Gastroesophageal sphincter (tissue), 3 donors: Measurements from ENCODE around the gene FURIN.

Experiments used
- POLR2A ChIP-seq, 2 donors: fragments of 450-650 bp; IDR thresholded peaks; one replicate each; pipeline ENCODE4 v1.6.1; 2017; ENCODE audit warnings: antibody characterized with exemption in 2 of 2, mild to moderate bottlenecking in 2 of 2, moderate library complexity in 1 of 2
- POLR2AphosphoS5 ChIP-seq: sonication (generic); formaldehyde crosslinking; IDR thresholded peaks from one replicate; pipeline ENCODE4 v1.6.1; 2017; ENCODE audit warnings: antibody characterized with exemption
- TF ChIP-seq, protein P1 (sequence below), 4 experiments: fragments of 200-600 bp in 2 of 4; fragments of 450-650 bp in 2 of 4; sonication (generic) in 1 of 4; IDR thresholded peaks; one replicate each; pipeline ENCODE4 v1.5.1; 2017 to 2019; ENCODE audit warnings: antibody characterized with exemption in 4 of 4, mild to moderate bottlenecking in 2 of 4, moderate library complexity in 2 of 4

DNA sequence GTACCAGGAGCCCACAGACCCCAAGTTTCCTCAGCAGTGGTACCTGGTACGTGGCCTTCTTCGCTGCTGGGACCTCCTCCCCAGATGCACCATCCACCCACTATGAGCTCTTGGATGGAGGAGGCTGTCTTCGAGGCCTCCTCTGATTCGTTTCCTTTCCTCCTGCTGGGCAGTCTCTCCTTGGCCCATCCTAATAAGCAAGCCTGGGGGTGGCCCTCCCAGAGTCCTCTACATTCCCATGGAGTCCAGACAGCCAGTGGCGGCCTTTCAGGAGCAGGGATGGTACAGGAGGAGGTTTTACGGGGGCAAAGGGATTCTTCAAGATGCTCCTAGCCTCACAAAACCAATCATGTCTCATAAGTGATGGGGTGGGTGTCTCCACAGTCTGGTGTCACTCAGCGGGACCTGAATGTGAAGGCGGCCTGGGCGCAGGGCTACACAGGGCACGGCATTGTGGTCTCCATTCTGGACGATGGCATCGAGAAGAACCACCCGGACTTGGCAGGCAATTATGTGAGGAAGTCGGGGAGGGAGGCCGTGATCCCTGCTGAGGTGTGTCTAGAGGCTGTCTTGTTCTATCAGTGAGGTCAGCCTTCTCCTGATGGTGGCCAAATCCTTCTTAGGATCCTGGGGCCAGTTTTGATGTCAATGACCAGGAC is 8.3 kb downstream of the FURIN start:
- TF ChIP-seq POLR2A (IDR thresholded peaks at IDR 0.05) (no peak), POLR2AphosphoS5 (no peak)
- TF ChIP-seq, protein P1, sequence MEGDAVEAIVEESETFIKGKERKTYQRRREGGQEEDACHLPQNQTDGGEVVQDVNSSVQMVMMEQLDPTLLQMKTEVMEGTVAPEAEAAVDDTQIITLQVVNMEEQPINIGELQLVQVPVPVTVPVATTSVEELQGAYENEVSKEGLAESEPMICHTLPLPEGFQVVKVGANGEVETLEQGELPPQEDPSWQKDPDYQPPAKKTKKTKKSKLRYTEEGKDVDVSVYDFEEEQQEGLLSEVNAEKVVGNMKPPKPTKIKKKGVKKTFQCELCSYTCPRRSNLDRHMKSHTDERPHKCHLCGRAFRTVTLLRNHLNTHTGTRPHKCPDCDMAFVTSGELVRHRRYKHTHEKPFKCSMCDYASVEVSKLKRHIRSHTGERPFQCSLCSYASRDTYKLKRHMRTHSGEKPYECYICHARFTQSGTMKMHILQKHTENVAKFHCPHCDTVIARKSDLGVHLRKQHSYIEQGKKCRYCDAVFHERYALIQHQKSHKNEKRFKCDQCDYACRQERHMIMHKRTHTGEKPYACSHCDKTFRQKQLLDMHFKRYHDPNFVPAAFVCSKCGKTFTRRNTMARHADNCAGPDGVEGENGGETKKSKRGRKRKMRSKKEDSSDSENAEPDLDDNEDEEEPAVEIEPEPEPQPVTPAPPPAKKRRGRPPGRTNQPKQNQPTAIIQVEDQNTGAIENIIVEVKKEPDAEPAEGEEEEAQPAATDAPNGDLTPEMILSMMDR (IDR thresholded peaks at IDR 0.05): no peak
